NB4 (cell line): ENCODE measurements around the gene FUBP3.

Source experiments
- DNase-seq: peaks from one replicate; pipeline ENCODE4 v3.0.0; 2010; ENCODE audit warnings: low read depth
- H3K4me3 ChIP-seq: one replicate; pipeline ENCODE4 v1.5.1; 2011; ENCODE audit warnings: mild to moderate bottlenecking, low read depth, low read length, moderate library complexity
- MAX ChIP-seq: IDR thresholded peaks from 2 replicates; pipeline ENCODE4 v1.6.1; 2011; ENCODE audit warnings: low read depth, low read length
- MYC ChIP-seq: IDR thresholded peaks from 2 replicates; pipeline ENCODE4 v1.6.1; 2011; ENCODE audit warnings: low read depth, low read length
- POLR2A ChIP-seq: IDR thresholded peaks from 2 replicates; pipeline ENCODE4 v1.6.1; 2011; ENCODE audit warnings: mild to moderate bottlenecking; ENCODE audit not compliant: insufficient read length; ENCODE audit errors: extremely low read depth
- TF ChIP-seq, protein P1 (sequence below): IDR thresholded peaks from one replicate; pipeline ENCODE4 v1.5.1; 2012; ENCODE audit warnings: low read depth, low read length

Gene FUBP3

GRCh38 chr9:130609163-130609562 lies 29.8 kb downstream of the FUBP3 start:
- no peak overlapping the region for H3K4me3 ChIP-seq
- TF ChIP-seq, protein P1, sequence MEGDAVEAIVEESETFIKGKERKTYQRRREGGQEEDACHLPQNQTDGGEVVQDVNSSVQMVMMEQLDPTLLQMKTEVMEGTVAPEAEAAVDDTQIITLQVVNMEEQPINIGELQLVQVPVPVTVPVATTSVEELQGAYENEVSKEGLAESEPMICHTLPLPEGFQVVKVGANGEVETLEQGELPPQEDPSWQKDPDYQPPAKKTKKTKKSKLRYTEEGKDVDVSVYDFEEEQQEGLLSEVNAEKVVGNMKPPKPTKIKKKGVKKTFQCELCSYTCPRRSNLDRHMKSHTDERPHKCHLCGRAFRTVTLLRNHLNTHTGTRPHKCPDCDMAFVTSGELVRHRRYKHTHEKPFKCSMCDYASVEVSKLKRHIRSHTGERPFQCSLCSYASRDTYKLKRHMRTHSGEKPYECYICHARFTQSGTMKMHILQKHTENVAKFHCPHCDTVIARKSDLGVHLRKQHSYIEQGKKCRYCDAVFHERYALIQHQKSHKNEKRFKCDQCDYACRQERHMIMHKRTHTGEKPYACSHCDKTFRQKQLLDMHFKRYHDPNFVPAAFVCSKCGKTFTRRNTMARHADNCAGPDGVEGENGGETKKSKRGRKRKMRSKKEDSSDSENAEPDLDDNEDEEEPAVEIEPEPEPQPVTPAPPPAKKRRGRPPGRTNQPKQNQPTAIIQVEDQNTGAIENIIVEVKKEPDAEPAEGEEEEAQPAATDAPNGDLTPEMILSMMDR = no peak
- TF ChIP-seq POLR2A (no peak), MAX (no peak), MYC (no peak)
- DNase-seq = no peak

DNA sequence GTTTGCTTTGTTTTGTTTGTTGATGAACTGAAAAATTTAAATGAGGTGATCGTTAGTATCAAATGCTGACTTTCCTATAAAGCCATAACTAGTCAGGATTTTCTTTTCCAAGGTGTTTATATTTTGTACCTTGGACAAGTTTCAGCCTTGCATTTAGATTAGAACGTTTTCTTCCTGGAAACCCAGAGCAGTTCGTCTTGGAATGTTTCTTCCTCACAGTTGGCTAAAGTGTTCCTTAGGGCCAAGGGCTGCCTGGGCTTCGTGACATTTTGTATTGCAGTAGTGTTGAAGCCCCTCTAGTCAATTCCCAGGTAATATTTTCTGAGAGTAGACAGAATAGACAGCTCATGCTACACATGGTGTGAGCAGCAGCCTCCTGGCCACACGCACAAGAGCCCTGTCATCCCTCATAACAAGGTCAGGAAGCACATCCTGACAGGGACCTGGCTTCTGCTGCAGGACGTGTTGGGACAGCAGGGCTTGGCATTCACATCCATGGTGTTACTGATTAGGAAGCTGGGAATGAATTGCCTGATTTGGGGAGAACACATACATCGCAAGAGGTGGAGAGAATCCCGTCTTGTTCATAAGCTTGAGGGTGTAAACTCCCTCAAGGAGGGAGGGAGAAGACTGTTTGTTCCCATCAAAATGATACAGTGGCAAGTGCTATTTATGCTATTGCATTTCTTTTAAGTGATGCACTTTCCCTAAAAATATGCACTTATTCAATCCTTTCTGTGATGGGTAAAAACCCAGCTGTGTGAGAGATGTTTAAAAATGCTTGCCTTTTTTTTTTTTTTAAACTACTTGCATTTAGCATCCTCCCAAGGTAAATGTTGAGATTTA lies 31.7 kb downstream of the FUBP3 start:
- no peak overlapping the region for H3K4me3 ChIP-seq

DNA sequence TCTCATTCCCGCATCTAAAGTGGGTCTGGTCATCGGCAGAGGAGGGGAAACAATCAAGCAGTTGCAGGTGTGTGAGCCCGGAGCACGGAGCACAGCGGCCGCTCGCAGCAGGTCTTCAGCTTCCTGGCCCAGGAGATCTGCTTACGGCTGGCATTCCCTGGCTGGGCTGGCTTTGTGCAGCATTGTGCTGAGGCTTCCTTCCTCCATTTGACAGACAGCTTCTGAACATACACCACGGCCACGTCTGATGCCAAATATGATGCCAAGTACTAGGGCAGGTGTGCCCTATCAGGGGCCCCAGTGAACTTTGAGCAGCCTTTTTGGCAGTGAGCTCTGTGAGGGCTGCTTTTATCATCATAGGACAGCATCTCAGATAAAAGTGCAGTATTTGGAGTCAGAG lies 37.1 kb downstream of the FUBP3 start:
- no peak overlapping the region for H3K4me3 ChIP-seq
- DNase-seq = no peak
- TF ChIP-seq, protein P1 = no peak
- TF ChIP-seq POLR2A = no peak
- no peak for TF ChIP-seq MYC
- TF ChIP-seq MAX = no peak

More for the DNA sequence above, 31.7 kb downstream of the FUBP3 start:
- DNase-seq = no peak
- TF ChIP-seq MAX = no peak
- TF ChIP-seq, protein P1 = no peak
- no peak for TF ChIP-seq POLR2A
- no peak for TF ChIP-seq MYC

DNA sequence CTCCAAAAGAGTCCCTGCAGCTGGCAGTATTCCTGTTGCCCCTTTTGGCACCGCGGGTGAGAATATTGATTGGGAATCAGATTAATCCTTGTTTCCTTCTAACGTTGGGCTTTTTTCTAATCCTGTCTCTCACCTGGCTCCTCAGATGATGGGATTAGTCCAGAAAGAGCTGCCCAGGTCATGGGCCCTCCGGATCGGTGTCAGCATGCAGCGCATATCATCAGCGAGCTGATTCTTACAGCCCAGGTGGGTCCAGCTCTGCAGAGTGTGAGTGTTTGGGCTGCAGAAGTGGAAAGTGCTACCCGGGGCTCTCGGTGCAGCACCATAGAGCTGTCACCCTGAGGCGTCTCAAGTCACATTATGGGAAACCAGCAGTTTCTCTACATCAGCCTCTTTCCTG lies 44.1 kb downstream of the FUBP3 start:
- H3K4me3 ChIP-seq = no peak overlapping the region
- DNase-seq = no peak
- TF ChIP-seq POLR2A = no peak
- TF ChIP-seq, protein P1 = no peak
- no peak for TF ChIP-seq MAX
- no peak for TF ChIP-seq MYC

- no peak overlapping the region for H3K4me3 ChIP-seq
- DNase-seq = no peak
- TF ChIP-seq MAX (no peak), MYC (no peak), POLR2A (no peak)
- TF ChIP-seq, protein P1 = no peak
Measured at GRCh38 chr9:130624154-130624553, 44.8 kb downstream of the FUBP3 start.
